ENCODE measurements around the gene ZNF581.

The ZNF581 gene

DNA sequence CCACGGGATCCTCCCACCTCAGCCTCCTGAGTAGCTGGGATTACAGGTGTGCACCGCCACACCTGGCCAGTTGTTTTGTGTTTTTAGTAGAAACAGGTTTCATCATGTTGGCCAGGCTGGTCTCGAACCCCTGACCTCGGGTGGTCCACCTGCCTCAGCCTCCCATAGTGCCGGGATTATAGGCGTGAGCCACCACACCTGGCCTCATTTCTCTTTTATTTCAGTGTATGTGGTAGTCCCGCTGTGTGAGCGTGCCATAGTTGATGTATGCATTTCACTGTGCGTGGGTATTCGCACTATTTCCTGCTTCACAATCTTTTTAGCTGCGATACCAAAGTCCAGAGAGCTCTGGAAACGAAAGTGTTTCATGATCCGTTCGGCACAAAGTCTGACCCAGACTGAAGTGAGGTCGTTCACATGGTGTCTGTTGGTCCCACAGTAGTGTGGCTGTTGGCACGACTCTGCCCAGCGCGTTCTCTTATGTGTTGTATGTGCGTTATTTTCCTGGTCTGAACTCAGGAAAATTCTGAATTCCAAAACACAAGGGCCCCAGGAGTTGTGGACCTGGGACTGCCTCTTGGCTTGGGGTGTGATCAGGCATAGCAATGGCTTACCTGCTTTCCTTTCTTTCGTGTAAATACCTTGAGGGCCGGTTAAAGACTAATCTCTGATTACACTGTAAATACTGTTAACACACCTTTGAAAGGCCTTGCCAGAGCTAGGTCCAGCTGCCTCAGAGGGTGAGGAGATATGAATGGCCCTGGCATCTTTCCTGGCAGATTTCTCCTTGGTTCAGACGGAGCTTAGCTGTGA lies 40.2 kb downstream of the ZNF581 start:
- DNase-seq, result no peak

DNA sequence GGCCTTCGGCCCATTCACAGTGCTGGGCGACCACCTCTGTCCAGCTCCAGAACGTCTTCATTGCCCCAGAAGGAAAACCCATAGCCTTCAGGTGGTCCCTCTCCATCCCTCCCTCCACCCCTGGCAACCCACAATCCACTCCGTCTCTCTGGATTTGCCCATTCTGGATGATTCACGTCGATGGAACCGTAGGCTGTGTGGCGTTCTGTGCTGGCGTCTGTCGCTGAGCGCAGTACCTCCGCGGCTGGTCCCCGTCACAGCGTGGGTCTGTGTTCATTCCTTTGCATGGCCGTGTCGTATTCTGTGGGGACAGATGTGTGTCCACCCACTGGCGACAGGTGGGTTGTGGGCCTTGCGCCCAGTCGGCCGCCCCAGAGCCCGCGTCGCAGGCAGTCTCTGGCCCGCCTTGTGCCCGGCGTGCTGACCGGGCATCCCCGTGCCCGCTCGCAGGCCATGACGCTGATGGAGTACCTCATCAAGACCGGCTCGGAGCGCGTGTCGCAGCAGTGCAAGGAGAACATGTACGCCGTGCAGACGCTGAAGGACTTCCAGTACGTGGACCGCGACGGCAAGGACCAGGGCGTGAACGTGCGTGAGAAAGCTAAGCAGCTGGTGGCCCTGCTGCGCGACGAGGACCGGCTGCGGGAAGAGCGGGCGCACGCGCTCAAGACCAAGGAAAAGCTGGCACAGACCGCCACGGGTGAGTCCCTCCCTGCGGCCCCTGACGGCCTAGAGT lies 41.7 kb downstream of the ZNF581 start:
- no peak for DNase-seq

DNA sequence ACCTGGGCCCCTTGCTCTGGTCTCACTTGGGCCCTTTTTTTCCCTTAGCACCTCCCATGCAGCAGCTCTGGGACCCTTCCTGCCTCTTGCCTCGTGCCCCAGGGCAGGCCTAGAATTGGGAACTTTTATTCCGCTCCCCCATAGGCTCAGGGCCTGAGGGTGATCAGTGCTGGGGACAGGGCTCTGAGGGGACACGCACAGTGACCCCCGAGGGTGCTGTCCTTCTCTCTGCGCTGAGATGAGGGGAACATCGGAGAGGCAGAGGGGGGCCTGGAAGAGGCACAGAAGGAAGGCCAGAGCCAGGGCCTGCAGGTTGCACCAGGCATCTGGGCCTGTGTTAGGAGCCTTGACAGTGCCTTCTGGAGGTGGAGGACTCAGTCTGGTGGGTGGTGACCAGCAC lies 42.3 kb downstream of the ZNF581 start:
- no peak for DNase-seq

DNA sequence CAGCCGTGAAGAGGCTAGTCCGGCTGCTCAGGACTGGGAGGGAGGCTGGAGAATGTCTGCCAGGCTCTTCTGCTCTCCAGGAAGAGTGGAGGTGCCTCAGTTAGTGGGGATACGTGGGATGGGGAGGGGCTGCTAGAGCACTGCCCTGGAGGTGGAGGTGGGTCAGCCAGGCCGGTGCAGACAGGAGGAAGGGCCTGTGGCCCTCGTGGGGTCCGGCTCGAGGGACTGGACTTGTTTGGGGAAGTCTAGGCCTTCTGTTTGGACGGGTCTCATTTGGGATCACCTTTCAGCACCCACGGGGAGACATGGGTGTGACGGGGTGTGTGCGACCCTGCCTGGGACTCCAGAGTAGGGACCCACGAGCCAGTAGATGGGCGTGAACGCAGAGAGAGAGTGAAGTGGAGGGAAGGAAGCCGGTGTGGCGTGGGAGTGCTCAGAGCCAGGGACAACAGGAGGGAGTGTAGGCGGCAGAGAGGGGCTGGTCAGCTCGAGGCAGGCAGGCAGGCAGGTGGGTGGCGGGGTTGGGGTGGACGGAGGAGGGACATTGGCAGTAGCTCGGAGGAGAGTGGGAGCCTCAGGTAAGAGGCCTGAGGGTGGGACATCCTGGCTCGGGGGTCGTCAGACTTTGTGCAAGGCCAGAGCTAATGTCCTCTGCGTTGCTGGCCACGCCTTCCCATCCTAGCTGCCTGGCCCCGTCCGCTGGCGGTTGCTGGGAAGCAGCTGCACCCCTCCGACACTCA lies 43.0 kb downstream of the ZNF581 start:
- no peak for DNase-seq

DNA sequence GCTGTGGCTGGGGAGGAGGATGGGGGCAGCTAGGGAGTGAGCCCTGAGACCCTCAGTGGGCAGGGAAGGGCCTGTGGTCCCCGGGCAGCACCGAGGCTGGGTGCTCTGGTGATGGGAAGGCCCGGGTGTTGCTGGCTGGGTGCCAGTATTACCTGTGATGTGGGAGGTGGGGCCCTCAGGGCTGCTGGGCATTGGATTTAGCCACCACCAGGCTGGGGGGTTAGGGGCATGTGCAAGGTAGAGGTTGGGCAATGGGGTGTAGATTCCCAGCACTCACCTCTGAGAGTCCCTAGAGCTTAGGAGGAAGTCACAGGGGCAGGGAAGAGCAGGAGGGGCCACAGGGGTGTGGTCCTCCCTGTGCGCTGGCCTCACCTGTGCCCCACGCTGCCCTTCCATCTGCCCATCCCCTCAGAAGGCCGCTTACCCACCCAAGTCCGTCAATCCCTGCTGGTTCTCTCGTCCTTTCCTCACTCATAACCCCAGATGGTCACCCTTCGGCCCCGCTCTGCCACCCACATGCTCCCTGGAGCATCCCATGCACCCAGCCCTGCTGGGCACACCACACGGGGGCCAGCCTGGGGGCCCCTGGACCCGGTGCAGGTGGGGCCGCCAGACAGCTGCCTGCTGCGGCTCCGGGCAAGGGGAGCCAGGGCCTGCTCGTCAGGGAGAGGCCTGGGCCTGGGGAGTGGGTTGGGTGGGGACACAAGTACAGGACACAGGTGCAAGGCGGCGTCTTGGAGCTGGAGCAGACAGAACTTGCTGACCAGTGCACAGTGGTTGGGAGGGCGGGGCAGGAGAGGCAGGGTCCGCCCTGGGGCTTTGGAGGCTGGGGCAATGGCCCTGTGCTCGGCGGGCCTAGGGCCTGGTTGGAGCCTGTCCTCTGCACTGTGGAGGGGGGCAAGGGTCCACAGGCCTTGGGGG lies 44.1 kb downstream of the ZNF581 start:
- DNase-seq, result no peak

DNA sequence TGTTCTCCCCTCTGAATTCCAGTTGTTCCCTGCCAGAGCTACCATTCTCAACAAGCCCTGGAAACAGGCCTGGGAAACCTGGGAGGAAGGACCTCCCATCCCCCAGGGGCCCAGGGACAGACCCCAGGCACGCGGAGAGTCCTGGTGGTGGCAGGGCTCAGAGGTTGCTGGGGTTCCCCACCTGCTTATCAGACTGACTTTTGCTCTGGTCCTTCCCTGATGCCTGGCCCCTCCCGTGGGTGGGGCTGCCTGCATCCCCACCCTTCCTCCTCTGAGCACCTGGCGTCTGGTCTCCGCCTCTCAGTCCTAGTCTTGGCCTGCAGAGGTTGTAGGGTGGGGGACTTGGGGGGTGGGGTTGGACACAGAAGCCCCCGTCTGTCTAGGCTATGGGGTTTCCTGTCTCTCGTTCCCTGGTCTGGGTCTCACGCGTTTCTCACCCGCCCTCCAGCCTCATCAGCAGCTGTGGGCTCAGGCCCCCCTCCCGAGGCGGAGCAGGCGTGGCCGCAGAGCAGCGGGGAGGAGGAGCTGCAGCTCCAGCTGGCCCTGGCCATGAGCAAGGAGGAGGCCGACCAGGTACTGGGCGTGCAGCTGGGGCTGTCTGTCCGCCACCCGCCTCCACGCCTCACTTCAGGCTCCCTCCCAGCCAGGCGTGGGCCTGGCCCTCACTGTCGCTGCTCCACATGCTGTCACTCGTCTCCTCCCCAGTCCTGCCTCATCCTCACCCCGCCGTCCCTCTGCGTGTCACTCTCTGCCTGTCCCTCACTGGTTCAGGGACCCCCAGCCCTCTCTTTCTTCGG lies 45.2 kb downstream of the ZNF581 start:
- DNase-seq, result no peak

DNA sequence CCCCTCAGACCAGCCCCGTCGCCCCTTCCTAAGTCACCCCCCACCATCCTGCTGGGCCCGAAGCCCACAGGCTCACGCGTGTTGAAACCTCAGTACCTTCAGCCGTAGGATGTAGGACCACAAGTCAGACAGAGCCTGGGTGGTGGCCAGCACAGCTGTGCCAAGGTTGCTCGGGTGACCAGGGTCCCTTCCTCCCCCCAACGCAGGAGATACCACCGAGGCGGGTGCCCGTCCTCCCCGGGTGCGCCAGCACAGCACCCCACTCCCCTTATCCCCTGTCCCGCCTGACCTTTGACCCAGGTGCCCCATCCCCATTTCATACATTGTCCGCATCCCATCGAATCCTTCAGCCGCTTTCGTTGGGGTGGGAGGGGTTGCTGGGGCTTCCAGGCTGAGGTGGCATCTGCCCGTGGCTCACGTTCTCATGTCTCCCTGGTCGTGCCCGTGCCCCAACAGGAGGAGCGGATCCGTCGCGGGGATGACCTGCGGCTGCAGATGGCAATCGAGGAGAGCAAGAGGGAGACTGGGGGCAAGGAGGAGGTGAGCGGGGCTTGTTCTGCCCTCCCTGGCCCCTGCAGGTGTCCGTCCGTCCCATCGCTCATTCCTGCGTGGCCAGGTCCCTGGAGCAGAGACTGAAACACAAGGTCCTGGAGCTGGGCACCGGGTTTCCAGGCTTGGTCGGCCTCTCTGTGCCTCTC lies 46.1 kb downstream of the ZNF581 start:
- no peak for DNase-seq

DNA sequence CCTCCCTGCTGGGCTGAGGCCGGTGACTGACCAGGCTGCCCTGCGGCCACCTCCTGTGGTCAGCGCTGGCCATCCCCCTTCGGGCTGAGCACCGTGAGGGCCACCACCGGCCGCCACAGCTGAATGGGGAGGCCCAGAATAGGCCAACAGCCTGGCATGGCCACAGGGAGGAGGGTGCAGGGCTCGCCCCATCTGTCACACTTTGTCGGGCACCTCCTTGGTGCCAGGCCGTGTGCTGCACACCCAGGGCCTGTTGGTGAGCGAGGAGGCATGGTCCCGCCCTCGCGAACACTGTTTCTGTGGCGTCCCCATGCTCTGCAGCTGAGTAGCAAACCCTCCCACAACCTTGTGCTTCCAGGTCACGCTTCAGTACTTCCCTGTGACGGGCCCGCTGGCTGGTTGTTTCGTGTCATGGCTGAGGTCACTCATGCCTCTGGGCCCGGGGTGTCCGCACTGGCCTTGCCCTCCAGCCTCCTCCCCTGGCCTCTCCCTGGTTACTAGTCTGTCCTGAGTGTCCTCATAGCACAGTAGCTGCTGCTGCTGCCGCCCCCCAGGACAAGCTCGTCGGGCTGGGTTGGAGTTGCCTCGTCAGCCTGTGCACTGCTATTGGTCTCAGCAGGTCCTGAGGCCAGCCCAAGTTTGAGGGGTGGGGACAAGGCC lies 46.8 kb downstream of the ZNF581 start:
- DNase-seq, result no peak

DNA sequence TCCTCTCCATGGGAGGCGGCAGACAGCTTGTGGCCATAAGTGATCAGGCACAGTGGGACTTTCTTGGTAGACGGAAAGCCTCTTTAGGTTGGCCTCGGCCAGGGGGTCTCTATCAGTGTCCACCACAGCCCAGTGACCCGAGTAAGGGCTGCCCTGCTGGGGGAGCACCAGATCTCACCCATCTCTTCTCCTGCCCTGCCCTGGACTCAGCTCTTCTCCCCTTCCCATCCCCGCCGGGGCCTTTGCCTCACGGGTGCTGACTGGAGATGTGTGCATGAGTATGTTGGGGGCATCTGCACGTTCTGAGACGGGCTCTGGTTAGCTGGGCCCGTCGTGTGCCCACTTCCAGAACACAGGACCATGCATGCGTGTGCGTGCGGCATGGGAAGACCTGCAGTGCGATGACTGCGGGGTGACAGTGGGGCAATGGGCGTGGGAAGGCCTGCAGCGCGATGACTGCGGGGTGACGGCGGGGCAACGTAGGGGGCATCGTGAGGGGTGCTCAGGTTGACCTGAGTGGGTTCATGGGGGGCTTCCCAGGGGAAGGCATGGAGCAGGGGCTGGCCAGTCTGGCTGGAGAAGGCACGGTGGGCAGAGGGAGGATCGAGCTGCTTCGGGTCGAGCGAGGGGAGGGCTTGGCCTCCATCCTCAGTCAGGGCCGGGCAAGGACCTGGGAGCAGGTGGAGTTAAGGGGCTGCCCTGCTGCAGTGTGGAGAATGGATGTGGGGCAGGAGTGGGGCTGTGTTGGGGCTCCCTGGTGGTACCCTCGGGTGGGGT lies 47.5 kb downstream of the ZNF581 start:
- DNase-seq, result no peak

DNA sequence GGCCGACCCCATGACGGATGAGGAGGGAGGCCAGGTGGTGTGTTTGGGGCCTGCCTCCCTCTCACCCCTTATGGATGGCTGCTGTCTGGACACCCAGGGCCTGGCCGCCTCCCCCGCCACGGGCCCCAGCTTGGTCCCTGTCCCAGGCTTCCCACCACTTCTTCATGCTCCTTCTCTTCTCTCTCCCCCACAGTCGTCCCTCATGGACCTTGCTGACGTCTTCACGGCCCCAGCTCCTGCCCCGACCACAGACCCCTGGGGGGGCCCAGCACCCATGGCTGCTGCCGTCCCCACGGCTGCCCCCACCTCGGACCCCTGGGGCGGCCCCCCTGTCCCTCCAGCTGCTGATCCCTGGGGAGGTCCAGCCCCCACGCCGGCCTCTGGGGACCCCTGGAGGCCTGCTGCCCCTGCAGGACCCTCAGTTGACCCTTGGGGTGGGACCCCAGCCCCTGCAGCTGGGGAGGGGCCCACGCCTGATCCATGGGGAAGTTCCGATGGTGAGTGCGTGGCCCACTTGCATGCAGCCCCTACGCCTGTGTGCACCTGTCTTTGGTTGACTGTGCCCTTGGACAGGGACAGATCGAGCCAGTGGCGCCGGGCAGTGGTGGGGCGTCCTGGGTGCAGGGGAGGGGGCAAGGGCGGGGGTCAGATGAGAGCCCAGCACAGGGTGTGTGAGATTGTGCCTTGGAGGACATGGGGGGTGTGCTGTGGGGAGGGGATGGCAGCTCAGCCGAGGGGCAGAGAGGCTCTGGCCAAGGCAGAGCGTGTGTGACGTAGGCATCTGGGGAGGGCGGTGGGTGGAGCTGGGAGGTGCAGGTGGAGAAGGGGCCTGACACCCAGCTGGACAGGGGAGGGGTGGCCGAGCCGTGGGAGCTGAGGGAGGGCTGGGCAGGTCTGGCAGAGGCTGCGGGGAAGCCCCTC lies 48.4 kb downstream of the ZNF581 start:
- DNase-seq, result no peak

DNA sequence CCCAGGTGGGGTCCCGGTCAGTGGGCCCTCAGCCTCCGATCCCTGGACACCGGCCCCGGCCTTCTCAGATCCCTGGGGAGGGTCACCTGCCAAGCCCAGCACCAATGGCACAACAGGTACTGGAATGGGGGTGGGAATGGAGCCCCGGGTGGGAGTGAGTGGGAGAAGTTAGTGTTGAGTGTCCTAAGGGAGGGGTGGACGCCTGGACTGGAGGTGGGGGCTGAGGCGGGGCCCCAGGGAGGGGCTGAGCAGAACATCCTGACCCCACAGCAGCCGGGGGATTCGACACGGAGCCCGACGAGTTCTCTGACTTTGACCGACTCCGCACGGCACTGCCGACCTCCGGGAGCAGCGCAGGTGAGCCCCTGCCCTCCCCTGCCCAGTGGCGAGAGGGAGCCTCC lies 49.2 kb downstream of the ZNF581 start:
- DNase-seq, result no peak

DNA sequence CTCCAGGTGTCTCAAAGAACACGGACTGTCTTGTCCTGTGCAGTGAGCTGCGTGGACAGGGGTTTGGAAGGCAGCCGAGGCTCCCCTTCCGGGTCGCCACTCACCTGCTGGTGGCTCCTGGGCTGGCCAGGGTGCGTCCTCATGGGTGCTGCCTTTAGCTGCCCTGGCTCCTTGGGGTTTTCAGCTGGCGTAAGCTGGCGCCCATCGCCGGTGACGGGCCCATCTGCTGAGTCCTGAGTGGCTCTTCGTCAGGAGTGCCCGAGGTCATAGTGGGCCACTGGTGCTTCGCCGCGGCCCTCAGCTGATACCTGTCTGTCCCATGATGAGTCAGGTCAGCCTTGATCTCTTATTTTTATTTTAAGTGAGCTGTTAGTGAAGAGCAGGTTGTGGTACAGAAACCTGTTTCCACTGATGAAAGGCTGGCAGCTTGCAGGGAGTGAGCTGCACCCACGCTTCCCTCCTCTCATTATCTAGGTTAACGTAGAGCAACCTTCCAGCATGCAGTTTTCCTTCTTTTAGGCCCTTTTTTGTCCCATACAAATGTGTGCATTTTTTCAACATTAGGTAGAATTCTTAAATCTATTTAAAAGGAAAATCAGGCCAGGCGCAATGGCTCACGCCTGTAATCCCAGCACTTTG lies 50.0 kb downstream of the ZNF581 start:
- DNase-seq, result no peak

DNA sequence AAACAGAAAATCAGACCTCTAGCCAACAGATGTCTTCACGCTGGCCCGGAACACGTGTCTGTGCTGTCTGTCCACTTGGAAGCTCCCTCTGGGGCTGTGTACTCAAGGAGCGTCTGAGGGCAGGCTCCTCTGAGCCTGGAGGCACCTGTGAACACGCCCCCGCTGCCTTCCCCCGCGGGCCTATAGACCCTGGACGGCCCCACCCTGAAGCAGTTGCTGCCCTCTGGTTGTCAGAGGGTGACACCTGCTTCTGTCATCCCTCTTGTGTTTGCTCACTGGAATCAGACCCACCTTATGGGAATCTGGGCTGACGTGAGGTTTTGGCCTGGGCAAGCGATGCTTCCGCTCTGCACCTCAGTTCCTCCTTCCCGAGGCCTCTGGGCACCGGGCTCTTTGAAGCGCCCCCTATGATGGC lies 50.8 kb downstream of the ZNF581 start:
- DNase-seq, result no peak

DNA sequence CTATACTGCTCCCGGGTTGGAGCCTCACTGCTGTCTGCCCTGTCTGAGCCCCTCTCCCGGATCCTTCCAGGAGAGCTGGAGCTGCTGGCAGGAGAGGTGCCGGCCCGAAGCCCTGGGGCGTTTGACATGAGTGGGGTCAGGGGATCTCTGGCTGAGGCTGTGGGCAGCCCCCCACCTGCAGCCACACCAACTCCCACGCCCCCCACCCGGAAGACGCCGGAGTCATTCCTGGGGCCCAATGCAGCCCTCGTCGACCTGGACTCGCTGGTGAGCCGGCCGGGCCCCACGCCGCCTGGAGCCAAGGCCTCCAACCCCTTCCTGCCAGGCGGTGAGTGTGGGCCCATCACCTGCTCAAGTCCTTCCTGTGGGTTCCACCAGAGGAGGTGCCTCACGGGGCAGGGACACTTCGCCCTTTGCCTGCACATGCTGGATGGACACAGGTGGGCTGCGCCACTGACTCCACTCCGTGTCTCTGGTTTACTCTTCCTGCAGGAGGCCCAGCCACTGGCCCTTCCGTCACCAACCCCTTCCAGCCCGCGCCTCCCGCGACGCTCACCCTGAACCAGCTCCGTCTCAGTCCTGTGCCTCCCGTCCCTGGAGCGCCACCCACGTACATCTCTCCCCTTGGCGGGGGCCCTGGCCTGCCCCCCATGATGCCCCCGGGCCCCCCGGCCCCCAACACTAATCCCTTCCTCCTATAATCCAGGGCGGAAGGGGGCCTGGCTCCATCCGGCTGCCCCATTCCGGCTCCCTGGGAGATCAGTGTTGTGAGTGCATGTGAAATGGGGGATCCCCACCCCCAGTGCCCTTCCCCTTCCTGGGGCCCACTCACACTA lies 51.4 kb downstream of the ZNF581 start:
- no peak for DNase-seq
